Activated CD4-positive, alpha-beta T cell treated with anti-CD3 and anti-CD28 coated beads for 36 hours (primary cell): Measurements from ENCODE around the gene CSTPP1. TPM values are rescaled to one million over a fixed set of nuclear protein-coding genes. Genes with fewer than 3 reads are reported as not detected.

Experiments
- ATAC-seq: fragments of 200-7000 bp; cut with Tn5 transposase; one replicate; pipeline ENCODE4 v1.10.0; 2021; ENCODE audit warnings: mild to moderate bottlenecking, moderate library complexity
- CTCF ChIA-PET: fragments of 350-600 bp; sonication (Branson Sonifier 250); formaldehyde crosslinking; loops from one replicate; lab custom pipeline; 2021; ENCODE audit warnings: antibody characterized with exemption; lab: Charles Lee
- POLR2A ChIA-PET: fragments of 350-600 bp; sonication (Branson Sonifier 250); formaldehyde crosslinking; loops from one replicate; lab custom pipeline; 2021; ENCODE audit warnings: antibody characterized with exemption, inconsistent platforms; lab: Charles Lee
- DNase-seq: peaks from one replicate; pipeline ENCODE4 v3.0.0-alpha.2; 2020
- H3K27ac Mint-ChIP-seq: one replicate; pipeline ENCODE4 v1.8.0; 2021; ENCODE audit warnings: mixed read lengths
- H3K27me3 Mint-ChIP-seq: one replicate; pipeline ENCODE4 v1.8.0; 2021; ENCODE audit warnings: mixed read lengths
- H3K36me3 Mint-ChIP-seq: one replicate; pipeline ENCODE4 v1.8.0; 2021; ENCODE audit warnings: low read depth, mixed read lengths
- H3K4me1 Mint-ChIP-seq: one replicate; pipeline ENCODE4 v1.8.0; 2021; ENCODE audit warnings: mixed read lengths
- H3K4me3 Mint-ChIP-seq: one replicate; pipeline ENCODE4 v1.8.0; 2021; ENCODE audit warnings: mild to moderate bottlenecking, moderate library complexity, mixed read lengths
- H3K9me3 Mint-ChIP-seq: one replicate; pipeline ENCODE4 v1.8.0; 2021; ENCODE audit warnings: low read depth, mixed read lengths
- intact Hi-C, 2 experiments: fragments of 100-400 bp; cut with DNase I in 1 of 2; cut with micrococcal nuclease in 1 of 2; formaldehyde crosslinking; loops; one replicate each; pipeline versions ENCODE4 v1.14.2 to v1.15.1; 2022 to 2024; cut with DNase I, micrococcal nuclease
- total RNA-seq, 2 experiments: library from RNA; stranded (reverse); gene quantifications; one replicate each; pipeline ENCODE4 v1.2.3, GENCODE V29; 2021

The CSTPP1 gene
- total RNA-seq, 2 experiments from 2014 or later: 17.9 to 18.6 TPM

DNA sequence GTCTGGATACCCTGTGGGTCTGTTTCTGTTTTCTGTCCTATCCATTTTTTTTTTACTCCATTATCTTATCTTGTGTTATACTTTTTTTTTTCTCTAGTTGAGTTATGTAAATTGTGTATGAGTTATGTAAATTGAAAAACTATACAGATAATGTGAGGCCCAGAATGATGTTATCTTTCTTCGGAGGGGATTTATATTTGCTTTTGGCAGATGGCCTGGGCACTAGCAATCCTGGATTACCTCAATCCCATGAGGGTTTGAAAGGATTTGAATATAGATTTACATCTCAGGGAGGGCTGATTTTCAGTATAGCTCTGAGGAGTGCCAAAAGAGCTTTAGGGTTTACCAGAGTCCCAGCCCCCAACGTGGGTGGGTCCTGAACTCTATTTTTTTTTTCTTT lies 71.0 kb downstream of the CSTPP1 start:
- Mint-ChIP-seq H3K4me1 (peaks cover 21% of the 10 kb centered on the region), H3K27me3 (no peaks in the 10 kb centered on the region), H3K9me3 (no peaks in the 10 kb centered on the region), H3K36me3 (peaks cover 2% of the 10 kb centered on the region), H3K27ac (no peak overlapping the region), H3K4me3 (no peak overlapping the region)
- ATAC-seq: no peak
- DNase-seq: no peak
- CTCF ChIA-PET: interaction anchor here (0.6 to 0.7 kb wide), 2 partner anchors 100 to 152 kb away, joined by 3 to 4 read pairs; no protein-coding TSS in a partner anchor
- POLR2A ChIA-PET: no interaction called here
- intact Hi-C loops: no loop called here

DNA sequence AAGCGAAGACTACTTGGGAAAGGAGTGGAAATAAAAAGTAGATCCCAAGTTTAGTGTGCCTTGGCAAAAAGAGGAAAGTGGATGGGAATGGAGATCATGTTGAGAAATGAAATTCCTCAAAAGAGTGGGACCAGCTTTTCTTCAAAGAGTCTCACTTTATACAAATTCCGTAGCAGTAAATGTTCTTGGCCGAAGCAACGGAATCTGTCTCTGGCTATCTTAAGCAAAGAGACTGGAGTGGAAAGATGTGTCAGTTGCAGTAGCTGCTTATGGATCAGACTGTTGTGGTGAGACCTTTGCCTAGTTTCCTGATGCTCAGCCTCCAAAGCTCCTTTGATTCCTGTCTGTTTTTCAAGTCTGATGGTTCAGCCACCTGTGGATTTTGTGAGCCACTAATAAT lies 73.6 kb downstream of the CSTPP1 start:
- CTCF ChIA-PET: no interaction called here
- H3K27me3 Mint-ChIP-seq: no peaks in the 10 kb centered on the region
- no peaks in the 10 kb centered on the region for H3K36me3 Mint-ChIP-seq
- H3K27ac Mint-ChIP-seq: no peak overlapping the region
- H3K4me3 Mint-ChIP-seq: no peak overlapping the region
- H3K9me3 Mint-ChIP-seq: no peaks in the 10 kb centered on the region
- ATAC-seq (no peak), DNase-seq (no peak)
- POLR2A ChIA-PET: no interaction called here
- H3K4me1 Mint-ChIP-seq: no peaks in the 10 kb centered on the region
- intact Hi-C loops: no loop called here

DNA sequence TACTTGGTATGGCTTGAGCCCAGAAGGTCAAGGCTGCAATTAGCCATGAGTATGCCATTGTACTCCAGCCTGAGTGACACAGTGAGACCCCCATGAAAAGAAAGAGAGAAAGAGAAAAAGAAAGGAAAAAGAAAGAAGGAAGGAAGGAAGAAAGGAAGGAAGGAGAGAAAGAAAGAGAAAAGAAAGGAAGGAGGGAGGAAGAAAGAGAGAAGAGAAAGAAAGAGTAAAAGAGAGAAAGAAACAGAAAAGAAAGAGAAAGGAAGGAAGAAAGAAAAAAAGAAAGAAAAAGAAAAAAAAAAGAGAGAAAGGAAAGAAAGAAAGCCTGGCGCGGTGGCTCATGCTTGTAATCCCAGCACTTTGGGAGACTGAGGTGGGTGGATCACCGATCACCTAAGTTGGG lies 77.5 kb downstream of the CSTPP1 start:
- H3K27me3 Mint-ChIP-seq: no peaks in the 10 kb centered on the region
- ChIA-PET CTCF (no interaction called here), POLR2A (no interaction called here)
- H3K4me3 Mint-ChIP-seq: no peak overlapping the region
- no peak for DNase-seq
- intact Hi-C loops: no loop called here
- ATAC-seq: no peak
- no peak overlapping the region for H3K27ac Mint-ChIP-seq
- no peaks in the 10 kb centered on the region for H3K9me3 Mint-ChIP-seq
- no peaks in the 10 kb centered on the region for H3K4me1 Mint-ChIP-seq
- H3K36me3 Mint-ChIP-seq: no peaks in the 10 kb centered on the region

DNA sequence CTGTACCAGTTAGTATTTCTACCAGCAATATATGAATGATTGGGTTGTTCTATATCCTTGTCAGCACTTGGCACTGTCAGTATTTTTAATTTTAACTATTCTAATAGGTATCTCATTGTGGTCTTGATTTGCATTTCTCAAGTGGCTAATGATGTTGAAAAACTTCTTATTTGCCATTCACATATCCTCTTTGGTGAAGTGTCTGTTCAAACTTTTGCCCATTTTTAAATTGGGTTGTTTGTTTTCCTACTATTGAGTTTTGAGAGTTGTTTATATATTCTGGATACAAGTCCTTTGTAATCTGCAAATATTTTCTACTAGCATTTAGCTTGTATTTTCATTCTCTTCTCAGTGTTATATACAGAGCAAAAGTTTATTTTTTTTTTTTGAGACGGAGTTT lies 82.1 kb downstream of the CSTPP1 start:
- intact Hi-C loops: loop anchor here in 1 of 2 experiments (2.0 kb wide), 1 partner anchor 42 kb away; no protein-coding TSS in a partner anchor
- Mint-ChIP-seq H3K9me3 (no peaks in the 10 kb centered on the region), H3K27me3 (no peaks in the 10 kb centered on the region), H3K27ac (no peak overlapping the region), H3K4me1 (no peaks in the 10 kb centered on the region), H3K4me3 (no peak overlapping the region), H3K36me3 (no peaks in the 10 kb centered on the region)
- POLR2A ChIA-PET: no interaction called here
- ATAC-seq (no peak), DNase-seq (no peak)
- CTCF ChIA-PET: interaction anchor here (1.0 kb wide), 1 partner anchor 136 kb away, joined by 4 read pairs; no protein-coding TSS in a partner anchor

DNA sequence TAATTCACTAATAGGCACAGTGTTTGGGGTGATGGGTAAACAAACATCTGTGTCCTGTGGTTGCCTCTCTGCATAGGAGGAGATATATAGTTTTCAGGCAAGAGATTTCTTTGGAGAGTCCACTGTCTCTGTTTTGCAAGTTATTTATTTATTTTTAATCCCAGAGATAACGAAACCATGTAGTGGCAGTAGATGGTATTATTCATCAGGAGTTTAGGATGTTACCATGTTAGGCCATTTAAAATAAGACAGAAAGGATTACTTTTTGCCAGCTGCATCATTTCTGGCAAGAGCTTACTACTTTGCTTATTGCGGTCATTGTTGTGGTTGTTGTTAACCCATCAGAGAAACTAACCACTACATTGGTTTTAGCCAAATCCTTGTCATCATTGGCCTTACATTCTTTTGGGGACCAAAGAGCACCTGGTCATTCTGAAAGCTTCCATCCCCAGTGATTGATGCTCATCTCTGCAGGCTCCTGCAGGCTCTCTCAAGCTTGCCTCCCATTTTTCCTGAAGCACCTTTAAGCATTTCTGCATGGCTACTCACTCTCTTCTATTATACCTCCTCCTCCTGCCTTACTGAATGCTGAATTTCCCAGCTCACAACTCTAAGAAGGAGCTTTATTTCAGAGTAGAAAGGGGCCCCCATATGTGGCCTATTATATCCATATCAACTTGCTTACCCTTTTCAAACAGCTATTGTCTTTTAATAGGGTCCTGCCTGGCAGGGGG lies 84.4 kb downstream of the CSTPP1 start:
- DNase-seq (no peak), ATAC-seq (no peak)
- ChIA-PET CTCF (interaction anchor here (0.6 to 1.1 kb wide), 3 partner anchors 12 to 126 kb away, joined by 3 read pairs; no protein-coding TSS in a partner anchor), POLR2A (no interaction called here)
- H3K27me3 Mint-ChIP-seq: no peaks in the 10 kb centered on the region
- no peak overlapping the region for H3K27ac Mint-ChIP-seq
- intact Hi-C loops: no loop called here
- H3K4me3 Mint-ChIP-seq: no peak overlapping the region
- H3K9me3 Mint-ChIP-seq: no peaks in the 10 kb centered on the region
- H3K4me1 Mint-ChIP-seq: no peaks in the 10 kb centered on the region
- no peaks in the 10 kb centered on the region for H3K36me3 Mint-ChIP-seq

DNA sequence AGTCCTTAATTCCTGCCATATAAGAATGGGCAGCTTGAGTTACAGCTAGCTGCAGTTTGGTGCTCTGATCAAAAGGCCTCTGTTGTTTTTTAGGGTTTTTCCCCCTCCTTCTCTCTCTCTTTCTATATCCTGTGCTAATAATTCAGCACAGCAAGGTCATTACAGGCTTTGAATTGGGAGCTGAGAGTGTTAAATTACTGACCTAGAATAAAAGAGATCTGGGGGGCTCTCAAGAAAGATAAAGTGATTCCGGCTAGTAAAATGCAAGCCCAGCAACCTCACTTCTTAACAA lies 84.9 kb downstream of the CSTPP1 start:
- no peak for ATAC-seq
- Mint-ChIP-seq H3K27ac (no peak overlapping the region), H3K4me1 (no peaks in the 10 kb centered on the region), H3K4me3 (no peak overlapping the region), H3K9me3 (no peaks in the 10 kb centered on the region), H3K27me3 (no peaks in the 10 kb centered on the region), H3K36me3 (no peaks in the 10 kb centered on the region)
- DNase-seq: no peak
- intact Hi-C loops: no loop called here
- CTCF ChIA-PET: interaction anchor here (0.6 to 1.1 kb wide), 3 partner anchors 12 to 126 kb away, joined by 3 read pairs; no protein-coding TSS in a partner anchor
- POLR2A ChIA-PET: no interaction called here

DNA sequence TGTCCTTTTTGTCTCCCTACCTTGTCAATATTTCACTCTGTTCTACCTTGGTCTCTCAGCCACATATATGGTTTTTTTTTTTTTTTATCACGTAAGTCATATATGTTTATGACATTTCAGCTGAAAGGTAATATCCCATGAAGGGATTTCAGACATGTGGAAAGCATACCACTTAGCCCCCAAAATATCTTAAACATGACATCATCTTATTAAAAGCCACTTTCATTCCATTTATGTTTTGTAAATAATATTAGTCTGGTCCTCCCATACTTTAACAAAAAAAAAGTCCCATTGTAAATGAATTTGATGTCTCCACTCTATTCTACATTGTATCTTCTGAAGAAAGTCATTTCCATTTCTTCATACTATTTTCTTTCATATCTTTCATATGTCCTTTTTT lies 85.4 kb downstream of the CSTPP1 start:
- CTCF ChIA-PET: no interaction called here
- Mint-ChIP-seq H3K9me3 (no peaks in the 10 kb centered on the region), H3K27ac (no peak overlapping the region), H3K27me3 (no peaks in the 10 kb centered on the region), H3K36me3 (no peaks in the 10 kb centered on the region), H3K4me1 (no peaks in the 10 kb centered on the region), H3K4me3 (no peak overlapping the region)
- DNase-seq (no peak), ATAC-seq (no peak)
- intact Hi-C loops: no loop called here
- POLR2A ChIA-PET: no interaction called here

DNA sequence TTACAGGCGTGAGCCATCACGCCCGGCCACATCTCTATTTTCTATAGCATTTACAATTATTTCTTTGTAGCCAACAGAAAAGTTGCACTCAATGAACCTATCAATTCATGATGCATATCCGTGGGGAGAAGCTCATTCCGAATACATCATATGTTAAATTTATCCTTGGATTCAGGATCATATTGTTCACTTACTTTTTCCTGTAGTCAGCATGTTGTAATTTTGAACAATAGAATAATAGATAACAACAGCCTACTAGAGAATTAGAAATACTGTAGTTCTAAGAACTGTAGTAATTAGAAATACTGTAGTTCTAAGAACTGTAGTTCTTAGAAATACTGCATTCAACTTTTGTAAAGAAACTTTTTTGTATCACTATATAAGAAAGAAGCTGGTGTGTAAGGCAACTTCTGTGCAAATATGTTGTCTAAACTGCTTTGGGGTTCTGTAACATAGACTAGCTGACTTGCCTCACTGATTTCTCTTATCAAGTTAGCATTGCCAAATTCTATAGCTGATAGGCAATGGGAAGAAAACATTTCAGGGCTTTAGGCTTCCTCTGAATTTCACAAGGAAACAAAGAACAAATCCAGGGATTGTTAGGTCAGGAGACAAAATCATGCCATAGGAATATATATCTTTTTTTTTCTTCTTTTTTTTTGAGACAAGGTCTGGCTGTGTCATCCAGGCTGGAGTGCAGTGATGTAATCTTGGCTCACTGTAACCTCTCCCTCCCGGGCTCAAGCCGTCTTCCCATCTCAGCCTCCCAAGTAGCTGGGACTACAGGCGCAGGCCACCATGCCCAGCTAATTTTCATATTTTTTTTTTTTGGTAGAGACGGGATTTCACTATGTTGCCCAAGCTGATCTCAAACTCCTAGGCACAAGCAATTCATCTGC lies 91.9 kb downstream of the CSTPP1 start:
- ATAC-seq: no peak
- intact Hi-C loops: no loop called here
- POLR2A ChIA-PET: no interaction called here
- Mint-ChIP-seq H3K27ac (no peak overlapping the region), H3K36me3 (no peaks in the 10 kb centered on the region), H3K9me3 (no peaks in the 10 kb centered on the region), H3K4me3 (no peak overlapping the region), H3K4me1 (no peaks in the 10 kb centered on the region), H3K27me3 (no peaks in the 10 kb centered on the region)
- CTCF ChIA-PET: no interaction called here
- no peak for DNase-seq

DNA sequence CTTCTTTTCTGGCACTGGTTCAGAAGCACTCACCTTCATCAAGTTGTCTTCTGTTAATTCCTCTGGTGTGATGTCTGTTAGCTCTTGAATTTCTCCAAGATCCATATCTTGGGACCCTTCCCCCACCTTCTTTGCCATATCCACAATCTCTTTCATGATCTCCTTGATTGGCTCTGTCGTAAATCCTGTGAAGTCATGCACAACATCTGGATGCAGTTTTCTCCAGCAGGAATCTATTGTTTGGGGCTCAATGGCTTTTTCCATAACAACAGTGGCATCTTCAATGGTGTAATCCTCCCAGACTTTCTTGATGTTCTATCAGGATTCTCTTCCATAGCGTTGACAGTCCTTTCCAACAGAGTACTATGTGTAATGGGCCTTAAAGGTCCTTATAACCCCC lies 96.9 kb downstream of the CSTPP1 start:
- DNase-seq (no peak), ATAC-seq (no peak)
- Mint-ChIP-seq H3K4me3 (no peak overlapping the region), H3K27ac (no peak overlapping the region), H3K36me3 (peaks cover 1% of the 10 kb centered on the region), H3K4me1 (no peaks in the 10 kb centered on the region), H3K9me3 (no peaks in the 10 kb centered on the region), H3K27me3 (no peaks in the 10 kb centered on the region)
- ChIA-PET CTCF (interaction anchor here (0.5 to 1.1 kb wide), 2 partner anchors 12 to 1044 kb away, joined by 3 read pairs; no protein-coding TSS in a partner anchor), POLR2A (no interaction called here)
- intact Hi-C loops: no loop called here

DNA sequence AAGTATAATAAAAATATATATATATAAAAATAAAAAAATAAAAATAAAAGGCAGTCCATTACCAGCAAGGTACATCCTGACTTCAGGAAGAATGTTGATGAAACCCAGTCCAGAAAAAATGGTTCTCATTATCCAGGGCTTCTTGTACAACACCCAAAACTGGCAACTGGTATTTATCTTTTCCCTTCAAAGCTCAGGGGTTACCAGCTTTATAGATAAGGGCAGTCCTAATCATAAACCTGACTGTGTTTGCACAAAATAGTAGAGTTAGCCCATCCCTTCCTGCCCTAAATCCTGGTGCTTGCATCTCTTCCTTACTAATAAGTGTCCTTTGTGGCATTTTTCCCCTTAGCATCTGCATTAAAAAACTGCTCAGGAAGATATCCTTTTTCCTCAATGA lies 97.5 kb downstream of the CSTPP1 start:
- no peak overlapping the region for H3K27ac Mint-ChIP-seq
- no peak for DNase-seq
- no peak for ATAC-seq
- H3K4me1 Mint-ChIP-seq: no peaks in the 10 kb centered on the region
- intact Hi-C loops: no loop called here
- H3K36me3 Mint-ChIP-seq: peaks cover 1% of the 10 kb centered on the region
- ChIA-PET POLR2A (no interaction called here), CTCF (interaction anchor here (0.7 kb wide), 1 partner anchor 13 kb away, joined by 3 read pairs; no protein-coding TSS in a partner anchor)
- H3K27me3 Mint-ChIP-seq: no peaks in the 10 kb centered on the region
- H3K4me3 Mint-ChIP-seq: no peak overlapping the region
- no peaks in the 10 kb centered on the region for H3K9me3 Mint-ChIP-seq

DNA sequence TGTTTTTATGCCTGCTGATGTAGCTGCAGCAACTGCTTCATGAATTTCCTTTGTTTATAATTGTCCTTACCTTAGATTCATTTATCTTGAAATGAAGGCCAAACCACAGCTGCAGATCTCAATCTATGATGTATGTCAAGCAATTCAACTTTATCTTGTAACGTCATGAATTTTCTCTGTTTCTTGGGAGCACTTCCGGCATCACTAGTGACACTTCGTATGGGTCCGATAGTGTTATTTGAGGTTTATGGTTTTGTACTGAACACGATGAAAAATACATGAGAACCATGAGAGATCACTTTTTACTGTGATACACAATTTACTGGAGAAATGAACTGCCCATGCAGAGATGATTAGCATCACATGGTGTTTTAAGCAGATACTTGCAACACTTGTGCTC lies 98.5 kb downstream of the CSTPP1 start:
- Mint-ChIP-seq H3K4me1 (no peaks in the 10 kb centered on the region), H3K9me3 (no peaks in the 10 kb centered on the region), H3K27ac (no peak overlapping the region), H3K36me3 (peaks cover 1% of the 10 kb centered on the region), H3K27me3 (no peaks in the 10 kb centered on the region), H3K4me3 (no peak overlapping the region)
- ATAC-seq (no peak), DNase-seq (no peak)
- ChIA-PET CTCF (interaction anchor here (0.8 to 1.0 kb wide), 2 partner anchors 11 to 14 kb away, joined by 3 read pairs; no protein-coding TSS in a partner anchor), POLR2A (no interaction called here)
- intact Hi-C loops: loop anchor here (1.0 kb wide), 1 partner anchor 8 kb away; no protein-coding TSS in a partner anchor
